GM10266 (cell line): ENCODE measurements around the gene METAP1D.

Experiments
- DNase-seq: peaks from one replicate; pipeline ENCODE4 v3.0.0; 2012; ENCODE audit errors: extremely low spot score
- CTCF ChIP-seq: IDR thresholded peaks from 2 replicates; pipeline ENCODE4 v1.5.1; 2012; ENCODE audit warnings: mild to moderate bottlenecking, low read depth; ENCODE audit not compliant: control insufficient read depth, insufficient read depth; ENCODE audit errors: missing control alignments

METAP1D gene

GRCh38 chr2:171999604-172000469 lies at the start of gene METAP1D:
Gene METAP1D, plus strand, starts transcription at chr2:171999953. Its CDS starts 17 bp downstream, at chr2:171999970.
- TF ChIP-seq CTCF, result no peak
- DNase-seq, result peak; percentile 95

GRCh38 chr2:171952276-171952675 lies 47.5 kb upstream of the METAP1D start:
- no peak for DNase-seq
- no peak for TF ChIP-seq CTCF

- no peak for DNase-seq
- no peak for TF ChIP-seq CTCF
Measured at GRCh38 chr2:171952748-171953147, 47.0 kb upstream of the METAP1D start.

- no peak for TF ChIP-seq CTCF
- no peak for DNase-seq
Measured at GRCh38 chr2:171956135-171956825, 43.5 kb upstream of the METAP1D start.

- no peak for TF ChIP-seq CTCF
- DNase-seq, result no peak
Measured at GRCh38 chr2:171957061-171957460, 42.7 kb upstream of the METAP1D start.

GRCh38 chr2:171958475-171958874 lies 41.3 kb upstream of the METAP1D start:
- DNase-seq, result no peak
- no peak for TF ChIP-seq CTCF

- TF ChIP-seq CTCF, result no peak
Measured at GRCh38 chr2:171959998-171960397, 39.8 kb upstream of the METAP1D start.

More at GRCh38 chr2:171959998-171960397, 39.8 kb upstream of the METAP1D start:
- no peak for DNase-seq
